ENCODE measurements around the gene SLC6A5.

- TF ChIP-seq CTCF (IDR thresholded peaks at IDR 0.05) (no peak), POLR2A (IDR thresholded peaks at IDR 0.05) (no peak)
These were observed 1.1 kb downstream of the SLC6A5 start for GRCh38 chr11:20600551-20600950.

Data from ovary (tissue), 3 donors.